Measurements from ENCODE around the gene NMNAT2.

The NMNAT2 gene

GRCh38 chr1:183368213-183369108 lies 49.7 kb downstream of the NMNAT2 start:
- no peak for DNase-seq (ENCODE audit: low spot score)
- TF ChIP-seq CTCF (IDR thresholded peaks at IDR 0.05), result no peak
- Histone ChIP-seq H3K4me3 (no peak overlapping the region), H3K27ac (no peak overlapping the region)

GRCh38 chr1:183366116-183366515 lies 52.1 kb downstream of the NMNAT2 start:
- DNase-seq (ENCODE audit: low spot score), result no peak
- no peak for TF ChIP-seq CTCF (IDR thresholded peaks at IDR 0.05)
- Histone ChIP-seq H3K4me3 (no peak overlapping the region), H3K27ac (no peak overlapping the region)

- DNase-seq (ENCODE audit: low spot score), result no peak
- Histone ChIP-seq H3K27ac (no peak overlapping the region), H3K4me3 (no peak overlapping the region)
- TF ChIP-seq CTCF (IDR thresholded peaks at IDR 0.05), result no peak
Measured at GRCh38 chr1:183365676-183366075, 52.5 kb downstream of the NMNAT2 start.

GRCh38 chr1:183365093-183365492 lies 53.1 kb downstream of the NMNAT2 start:
- no peak for TF ChIP-seq CTCF (IDR thresholded peaks at IDR 0.05)
- H3K27ac ChIP-seq, result no peak overlapping the region
- DNase-seq (ENCODE audit: low spot score), result no peak
- no peak overlapping the region for H3K4me3 ChIP-seq

- Histone ChIP-seq H3K4me3 (no peak overlapping the region), H3K27ac (no peak overlapping the region)
- no peak for TF ChIP-seq CTCF (IDR thresholded peaks at IDR 0.05)
- no peak for DNase-seq (ENCODE audit: low spot score)
Measured at GRCh38 chr1:183363972-183364371, 54.2 kb downstream of the NMNAT2 start.

GRCh38 chr1:183361081-183361480 lies 57.1 kb downstream of the NMNAT2 start:
- Histone ChIP-seq H3K4me3 (no peak overlapping the region), H3K27ac (no peak overlapping the region)
- DNase-seq (ENCODE audit: low spot score), result no peak
- TF ChIP-seq CTCF (IDR thresholded peaks at IDR 0.05), result no peak

GRCh38 chr1:183360473-183360872 lies 57.7 kb downstream of the NMNAT2 start:
- Histone ChIP-seq H3K27ac (no peak overlapping the region), H3K4me3 (no peak overlapping the region)
- no peak for TF ChIP-seq CTCF (IDR thresholded peaks at IDR 0.05)
- no peak for DNase-seq (ENCODE audit: low spot score)
